ENCODE measurements around the gene NXNL1. TPM values are rescaled to one million over a fixed set of nuclear protein-coding genes. Genes with fewer than 3 reads are reported as not detected.

Gene NXNL1
- total and polyA plus RNA-seq, 2 of the 13 experiments (the other 11 are each of a cell fraction or from before 2014, with no cell fraction given), result not detected

DNA sequence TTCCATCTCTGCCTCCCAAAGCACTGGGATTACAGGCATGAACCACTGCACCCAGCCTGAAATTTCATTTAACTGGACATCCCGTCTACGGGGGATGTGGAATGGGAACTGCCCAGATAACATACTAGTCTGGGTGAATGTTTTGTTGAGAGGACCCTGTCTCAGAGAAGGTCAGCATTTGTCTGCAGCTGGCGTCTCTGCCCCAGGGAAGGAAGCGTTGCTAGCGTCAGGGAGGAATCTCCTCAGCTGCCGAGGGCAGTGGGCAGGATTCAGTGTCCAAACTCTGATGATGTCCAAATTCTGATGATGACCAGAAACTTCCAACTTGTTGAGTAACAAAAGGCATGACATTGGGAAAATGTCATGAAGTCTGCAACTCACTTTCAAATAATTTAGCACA, 3.1 kb downstream of the NXNL1 start (continued):
- TF ChIP-seq KDM3A (CRISPR knock-in tag; IDR thresholded peaks at IDR 0.05; ENCODE audit: low read depth), result no peak
- TF ChIP-seq, protein P1, sequence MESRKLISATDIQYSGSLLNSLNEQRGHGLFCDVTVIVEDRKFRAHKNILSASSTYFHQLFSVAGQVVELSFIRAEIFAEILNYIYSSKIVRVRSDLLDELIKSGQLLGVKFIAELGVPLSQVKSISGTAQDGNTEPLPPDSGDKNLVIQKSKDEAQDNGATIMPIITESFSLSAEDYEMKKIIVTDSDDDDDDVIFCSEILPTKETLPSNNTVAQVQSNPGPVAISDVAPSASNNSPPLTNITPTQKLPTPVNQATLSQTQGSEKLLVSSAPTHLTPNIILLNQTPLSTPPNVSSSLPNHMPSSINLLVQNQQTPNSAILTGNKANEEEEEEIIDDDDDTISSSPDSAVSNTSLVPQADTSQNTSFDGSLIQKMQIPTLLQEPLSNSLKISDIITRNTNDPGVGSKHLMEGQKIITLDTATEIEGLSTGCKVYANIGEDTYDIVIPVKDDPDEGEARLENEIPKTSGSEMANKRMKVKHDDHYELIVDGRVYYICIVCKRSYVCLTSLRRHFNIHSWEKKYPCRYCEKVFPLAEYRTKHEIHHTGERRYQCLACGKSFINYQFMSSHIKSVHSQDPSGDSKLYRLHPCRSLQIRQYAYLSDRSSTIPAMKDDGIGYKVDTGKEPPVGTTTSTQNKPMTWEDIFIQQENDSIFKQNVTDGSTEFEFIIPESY (CRISPR knock-in tag; IDR thresholded peaks at IDR 0.05), result no peak
- TF ChIP-seq KLF16 (CRISPR knock-in tag; IDR thresholded peaks at IDR 0.05), result no peak
- no peak for TF ChIP-seq ZNF567 (CRISPR knock-in tag; IDR thresholded peaks at IDR 0.05; ENCODE audit: borderline replicate concordance)
- TF ChIP-seq ZNF768 (CRISPR knock-in tag; IDR thresholded peaks at IDR 0.05), result no peak
- TF ChIP-seq ZNF816 (CRISPR knock-in tag; IDR thresholded peaks at IDR 0.05; ENCODE audit: borderline replicate concordance), result no peak
- TF ChIP-seq ZNF629 (CRISPR knock-in tag; conservative IDR thresholded peaks at IDR 0.05), result no peak
- TF ChIP-seq, protein P2, sequence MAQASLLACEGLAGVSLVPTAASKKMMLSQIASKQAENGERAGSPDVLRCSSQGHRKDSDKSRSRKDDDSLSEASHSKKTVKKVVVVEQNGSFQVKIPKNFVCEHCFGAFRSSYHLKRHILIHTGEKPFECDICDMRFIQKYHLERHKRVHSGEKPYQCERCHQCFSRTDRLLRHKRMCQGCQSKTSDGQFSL (CRISPR knock-in tag; IDR thresholded peaks at IDR 0.05), result no peak
- TF ChIP-seq FOXO1 (CRISPR knock-in tag; IDR thresholded peaks at IDR 0.05), result no peak
- TF ChIP-seq ZNF24 (IDR thresholded peaks at IDR 0.05), result no peak
- TF ChIP-seq CHD4 (IDR thresholded peaks at IDR 0.05; ENCODE audit: borderline replicate concordance, low read length), result no peak
- TF ChIP-seq NFYB (CRISPR knock-in tag; IDR thresholded peaks at IDR 0.05), result no peak
- TF ChIP-seq, protein P3, sequence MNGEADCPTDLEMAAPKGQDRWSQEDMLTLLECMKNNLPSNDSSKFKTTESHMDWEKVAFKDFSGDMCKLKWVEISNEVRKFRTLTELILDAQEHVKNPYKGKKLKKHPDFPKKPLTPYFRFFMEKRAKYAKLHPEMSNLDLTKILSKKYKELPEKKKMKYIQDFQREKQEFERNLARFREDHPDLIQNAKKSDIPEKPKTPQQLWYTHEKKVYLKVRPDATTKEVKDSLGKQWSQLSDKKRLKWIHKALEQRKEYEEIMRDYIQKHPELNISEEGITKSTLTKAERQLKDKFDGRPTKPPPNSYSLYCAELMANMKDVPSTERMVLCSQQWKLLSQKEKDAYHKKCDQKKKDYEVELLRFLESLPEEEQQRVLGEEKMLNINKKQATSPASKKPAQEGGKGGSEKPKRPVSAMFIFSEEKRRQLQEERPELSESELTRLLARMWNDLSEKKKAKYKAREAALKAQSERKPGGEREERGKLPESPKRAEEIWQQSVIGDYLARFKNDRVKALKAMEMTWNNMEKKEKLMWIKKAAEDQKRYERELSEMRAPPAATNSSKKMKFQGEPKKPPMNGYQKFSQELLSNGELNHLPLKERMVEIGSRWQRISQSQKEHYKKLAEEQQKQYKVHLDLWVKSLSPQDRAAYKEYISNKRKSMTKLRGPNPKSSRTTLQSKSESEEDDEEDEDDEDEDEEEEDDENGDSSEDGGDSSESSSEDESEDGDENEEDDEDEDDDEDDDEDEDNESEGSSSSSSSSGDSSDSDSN (CRISPR knock-in tag; IDR thresholded peaks at IDR 0.05), result no peak
- no peak for TF ChIP-seq KAT2B (IDR thresholded peaks at IDR 0.05; ENCODE audit: borderline replicate concordance, low read depth, low read length)
- no peak for TF ChIP-seq ZNF235 (CRISPR knock-in tag; IDR thresholded peaks at IDR 0.05; ENCODE audit: borderline replicate concordance)

Measured in HepG2 (cell line).